OCI-LY7 (cell line): ENCODE results near the gene POLR2L. TPM values are rescaled to one million over a fixed set of nuclear protein-coding genes. Genes with fewer than 3 reads are reported as not detected.

ENCODE experiments used
- BruUV-seq: library from RNA; stranded (reverse); fragments of 400-500 nt; replicated peaks from 2 replicates; lab custom pipeline; 2021; lab: Mats Ljungman, UMichigan
- CTCF ChIA-PET: fragments of 300-600 bp; sonication (Branson Sonifier 250); formaldehyde crosslinking; loops from one replicate; lab custom pipeline; 2022; ENCODE audit warnings: antibody characterized with exemption; ENCODE audit not compliant: unreplicated experiment; lab: Charles Lee
- POLR2A ChIA-PET: fragments of 300-600 bp; sonication (Branson Sonifier 250); formaldehyde crosslinking; loops from one replicate; lab custom pipeline; 2022; ENCODE audit warnings: antibody characterized with exemption; lab: Charles Lee
- DNase-seq: peaks from one replicate; pipeline ENCODE4 v3.0.0-alpha.2; 2015; ENCODE audit warnings: low spot score
- H2AFZ ChIP-seq: fragments of 200-600 bp; sonication (generic), shearing (Covaris generic); 2 replicates; pipeline ENCODE4 v1.6.1; 2014; ENCODE audit warnings: mild to moderate bottlenecking, antibody characterized with exemption, low read length, moderate library complexity
- H3K27ac ChIP-seq: fragments of 200-600 bp; sonication (generic); 2 replicates; pipeline ENCODE4 v1.5.1; 2014; ENCODE audit warnings: mixed run types, low read depth, mild to moderate bottlenecking, moderate library complexity, low read length, inconsistent platforms; ENCODE audit not compliant: poor library complexity, severe bottlenecking
- H3K36me3 ChIP-seq: fragments of 200-600 bp; sonication (generic); 2 replicates; pipeline ENCODE4 v1.6.1; 2014; ENCODE audit warnings: mild to moderate bottlenecking, antibody characterized with exemption, low read length, moderate library complexity, mixed read lengths; ENCODE audit not compliant: insufficient read depth
- H3K4me1 ChIP-seq: fragments of 200-600 bp; sonication (generic); 2 replicates; pipeline ENCODE4 v1.5.1; 2014; ENCODE audit warnings: mild to moderate bottlenecking, low read length; ENCODE audit not compliant: insufficient read depth, poor library complexity, severe bottlenecking
- H3K4me2 ChIP-seq: fragments of 200-600 bp; sonication (generic); 2 replicates; pipeline ENCODE4 v1.6.1; 2014; ENCODE audit warnings: mild to moderate bottlenecking, low read length
- H3K4me3 ChIP-seq: fragments of 200-600 bp; sonication (generic); 2 replicates; pipeline ENCODE4 v1.5.1; 2014; ENCODE audit warnings: mild to moderate bottlenecking, low read depth, low read length; ENCODE audit not compliant: poor library complexity, severe bottlenecking
- H3K79me2 ChIP-seq: fragments of 200-600 bp; sonication (generic); 2 replicates; pipeline ENCODE4 v1.6.1; 2016; ENCODE audit warnings: low read depth, mild to moderate bottlenecking, low read length, moderate library complexity, mixed read lengths; ENCODE audit not compliant: insufficient read depth
- H3K9me2 ChIP-seq: fragments of 200-600 bp; sonication (generic); 2 replicates; pipeline ENCODE4 v1.6.1; 2016; ENCODE audit warnings: mild to moderate bottlenecking, low read length, mixed read lengths; ENCODE audit not compliant: insufficient read depth
- H3K9me3 ChIP-seq: fragments of 200-600 bp; sonication (generic); 2 replicates; pipeline ENCODE4 v1.6.1; 2014; ENCODE audit warnings: mild to moderate bottlenecking, mixed run types, low read length, mixed read lengths
- H4K20me1 ChIP-seq: fragments of 200-600 bp; sonication (generic); 2 replicates; pipeline ENCODE4 v1.6.1; 2014; ENCODE audit warnings: mild to moderate bottlenecking, antibody characterized with exemption, low read length, moderate library complexity, mixed read lengths; ENCODE audit not compliant: insufficient read depth
- CTCF ChIP-seq: fragments of 200-600 bp; sonication (generic); conservative IDR thresholded peaks from 2 replicates; pipeline ENCODE4 v1.5.1; 2014; ENCODE audit warnings: mild to moderate bottlenecking, antibody characterized with exemption, low read length, moderate library complexity, mixed read lengths
- EZH2phosphoT487 ChIP-seq: fragments of 200-600 bp; sonication (generic); IDR thresholded peaks from 2 replicates; pipeline ENCODE4 v1.6.1; 2018; ENCODE audit warnings: low read depth, borderline replicate concordance, mild to moderate bottlenecking, mixed run types, antibody characterized with exemption, low read length, moderate library complexity, mixed read lengths
- intact Hi-C: fragments of 100-400 bp; cut with micrococcal nuclease; formaldehyde crosslinking; loops from one replicate; pipeline ENCODE4 v1.10.0; 2022; ENCODE audit not compliant: unreplicated experiment
- total RNA-seq, 2 experiments: library from RNA; depleted of rRNA in 1 of 2; stranded (reverse); fragments of >200 nt in 1 of 2; shearing (Covaris generic) in 1 of 2; gene quantifications; 2 replicates each; pipeline ENCODE4 v1.2.3, GENCODE V29; 2014 to 2022

The POLR2L gene
- total RNA-seq, 2 experiments from 2014 or later = 88.3 to 206 TPM

DNA sequence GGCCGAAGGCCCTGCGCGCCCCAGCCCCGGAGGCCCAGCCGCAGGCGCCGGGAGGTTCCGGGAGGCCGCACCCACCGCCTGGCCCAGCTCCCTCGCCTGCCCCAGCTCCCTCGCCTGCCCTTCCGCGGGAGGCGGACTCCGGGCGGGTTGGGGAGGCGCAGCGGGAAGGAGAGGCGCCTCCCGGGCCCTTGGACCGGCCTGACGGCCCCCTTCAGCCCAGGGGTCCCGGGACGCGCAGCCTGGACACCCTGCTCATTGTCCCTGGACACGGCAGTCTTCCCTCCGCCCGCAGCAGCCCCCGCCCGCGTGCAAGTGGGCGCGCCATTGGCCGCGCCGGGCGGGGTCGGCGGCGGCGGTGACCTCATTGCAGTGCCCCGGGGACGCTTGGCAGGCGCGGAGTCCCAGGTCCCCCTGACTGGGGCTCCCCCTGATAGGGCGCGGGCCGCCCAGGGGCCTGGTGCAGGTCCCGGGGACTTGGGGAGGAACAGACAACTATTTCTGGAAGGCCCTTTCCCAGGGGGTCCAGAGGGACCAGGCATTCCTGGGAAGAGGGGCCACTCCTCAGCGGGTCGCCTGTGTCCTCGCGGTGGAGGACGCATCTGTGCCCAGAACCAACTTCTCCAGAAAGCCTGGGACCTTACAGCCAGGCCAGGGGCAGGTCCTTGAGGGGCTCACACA is 9.1 kb downstream of the POLR2L start:
- no peaks in the 10 kb centered on the region for H3K9me3 ChIP-seq
- H3K36me3 ChIP-seq = peaks cover 8% of the 10 kb centered on the region; the same call in 1 of the 2 replicates
- H4K20me1 ChIP-seq = 0 out of 2 replicates have a peak, but pooled peaks cover 3% of the 10 kb centered on the region
- peaks cover 19% of the 10 kb centered on the region for H3K4me1 ChIP-seq
- BruUV-seq = no TSS peak
- no peaks in the 10 kb centered on the region for H3K79me2 ChIP-seq
- no peak overlapping the region for H3K27ac ChIP-seq
- no peak overlapping the region for H2AFZ ChIP-seq
- no peak for TF ChIP-seq EZH2phosphoT487
- TF ChIP-seq CTCF = no peak
- DNase-seq = no peak
- no peaks in the 10 kb centered on the region for H3K9me2 ChIP-seq
- no peak overlapping the region for H3K4me3 ChIP-seq
- CTCF ChIA-PET = no interaction called here
- H3K4me2 ChIP-seq = no peak overlapping the region
- intact Hi-C loops = no loop called here
- POLR2A ChIA-PET = no interaction called here

DNA sequence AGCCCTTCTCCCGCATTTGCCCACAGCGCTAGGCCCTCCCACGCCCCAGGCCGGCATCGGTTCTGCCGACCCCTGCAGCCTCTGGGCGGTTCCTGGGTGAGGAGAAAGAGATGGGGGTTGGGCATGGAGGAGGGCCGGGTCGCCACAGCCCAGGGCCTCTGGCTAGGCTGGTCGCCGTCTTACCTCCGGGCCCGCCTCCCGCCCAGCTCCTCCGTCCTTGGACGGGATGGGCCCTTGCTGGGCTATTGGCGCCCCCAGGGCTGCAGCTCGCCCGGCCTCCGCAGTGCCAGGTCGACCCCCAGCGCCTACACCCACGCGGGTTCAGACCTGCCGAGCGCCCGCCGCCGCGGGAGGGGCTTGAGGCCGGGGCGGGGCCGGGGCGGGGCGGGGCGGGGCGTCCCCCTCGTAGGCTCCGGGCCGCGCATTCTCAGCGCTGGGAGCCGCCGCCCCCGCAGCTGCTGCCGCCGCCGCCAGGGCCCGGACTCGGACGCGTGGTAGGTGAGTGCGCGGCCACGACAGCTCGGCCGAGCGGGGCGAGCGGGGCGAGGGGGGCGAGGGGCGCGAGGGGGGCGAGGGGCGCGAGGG is 9.7 kb downstream of the POLR2L start, which contains the start of gene CD151:
TSS of gene CD151 (plus strand) at position 424 of the 585 bp plus-strand sequence. CDS start 3,118 bp downstream, outside the sequence.
- BruUV-seq = no TSS peak
- H3K9me3 ChIP-seq = no peaks in the 10 kb centered on the region
- H4K20me1 ChIP-seq = 0 out of 2 replicates have a peak, but pooled peaks cover 3% of the 10 kb centered on the region
- H3K4me2 ChIP-seq = no peak within 1 kb of the TSS; the same call in 1 of the 2 replicates
- no peaks in the 10 kb centered on the region for H3K9me2 ChIP-seq
- intact Hi-C loops = no loop called here
- CTCF ChIA-PET = no interaction called here
- H3K79me2 ChIP-seq = no peaks in the 10 kb centered on the region
- TF ChIP-seq EZH2phosphoT487 = no peak
- TF ChIP-seq CTCF = no peak
- peaks cover 23% of the 10 kb centered on the region for H3K4me1 ChIP-seq
- H3K4me3 ChIP-seq = no peak within 1 kb of the TSS
- no peak within 1 kb of the TSS for H3K27ac ChIP-seq
- POLR2A ChIA-PET = no interaction called here
- DNase-seq = no peak
- H3K36me3 ChIP-seq = peaks cover 3% of the 10 kb centered on the region; the same call in 1 of the 2 replicates
- H2AFZ ChIP-seq = no peak within 1 kb of the TSS
